Lower lobe of right lung (tissue), 2 donors: ENCODE results near the gene SFXN3. TPM values are rescaled to one million over a fixed set of nuclear protein-coding genes. Genes with fewer than 3 reads are reported as not detected.

Experiments used
- ATAC-seq, 2 donors: fragments of 200-7000 bp; cut with Tn5 transposase; one replicate each; pipeline ENCODE4 v1.9.1; 2020 to 2022; ENCODE audit warnings: mild to moderate bottlenecking in 2 of 2, moderate library complexity in 2 of 2
- DNase-seq: peaks from one replicate; pipeline ENCODE4 v3.0.0-alpha.2; 2020
- H3K27ac ChIP-seq: fragments of 200-600 bp; one replicate; pipeline ENCODE4 v1.8.0; 2022
- H3K27me3 ChIP-seq: fragments of 200-600 bp; one replicate; pipeline ENCODE4 v1.8.0; 2022; ENCODE audit warnings: low read depth
- H3K36me3 ChIP-seq: fragments of 200-600 bp; one replicate; pipeline ENCODE4 v1.8.0; 2022; ENCODE audit warnings: mild to moderate bottlenecking
- H3K4me1 ChIP-seq: fragments of 200-600 bp; one replicate; pipeline ENCODE4 v1.8.0; 2022
- H3K4me3 ChIP-seq: fragments of 200-600 bp; one replicate; pipeline ENCODE4 v1.8.0; 2022; ENCODE audit warnings: mild to moderate bottlenecking
- H3K9me3 ChIP-seq: fragments of 200-600 bp; one replicate; pipeline ENCODE4 v1.8.0; 2022
- intact Hi-C: fragments of 100-400 bp; cut with DNase I; formaldehyde crosslinking; loops from one replicate; pipeline ENCODE4 v1.11.0; 2022
- total RNA-seq: library from RNA; stranded (reverse); fragmentation: NEBNext Ultra II Directional; extraction: Animal tissue kit (Norgen Biotek cat#: 25700); gene quantifications from one replicate; pipeline ENCODE4 v1.2.1, GENCODE V29; 2021
- TF ChIP-seq, protein P1 (sequence below): fragments of 200-600 bp; IDR thresholded peaks from one replicate; pipeline ENCODE4 v1.8.0; 2022; ENCODE audit warnings: antibody characterized with exemption, mild to moderate bottlenecking
- donor health status: DM: no; HTN: yes; CAD: no; lungs with severe emphysema.

The SFXN3 gene
- total RNA-seq, 1 donor from 2014 or later: 57.8 TPM

DNA sequence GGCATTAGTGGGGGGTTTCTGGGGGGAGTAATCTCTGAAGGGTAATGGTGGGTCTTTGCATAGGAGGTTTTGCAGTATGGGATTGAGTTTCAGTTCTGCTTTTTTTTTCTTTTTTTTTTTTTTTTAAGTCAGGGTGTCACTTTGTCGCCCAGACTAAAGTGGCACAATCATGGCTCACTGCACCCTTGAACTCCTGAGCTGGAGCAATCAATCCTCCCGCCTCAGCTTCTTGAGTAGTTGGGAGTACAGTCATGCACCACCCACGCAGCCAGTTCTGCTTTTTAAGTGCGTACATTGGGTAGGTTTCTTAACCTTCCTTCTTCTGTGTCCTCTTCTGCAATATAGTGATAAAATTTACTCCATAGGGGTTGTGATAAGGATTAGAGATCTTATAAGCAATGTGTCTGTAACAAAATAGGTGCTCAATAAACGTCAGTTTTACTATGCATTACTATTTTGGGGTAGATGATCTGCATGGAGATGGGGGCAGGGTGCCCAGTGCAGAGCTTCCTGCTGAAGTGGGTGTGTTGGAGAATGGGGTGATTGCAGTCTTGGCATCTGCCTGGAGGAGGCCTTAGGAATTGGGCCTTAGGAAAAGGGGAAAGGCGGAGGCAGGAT lies 40.3 kb downstream of the SFXN3 start:
- intact Hi-C loops: no loop called here
- no peaks in the 10 kb centered on the region for H3K36me3 ChIP-seq
- TF ChIP-seq, protein P1, sequence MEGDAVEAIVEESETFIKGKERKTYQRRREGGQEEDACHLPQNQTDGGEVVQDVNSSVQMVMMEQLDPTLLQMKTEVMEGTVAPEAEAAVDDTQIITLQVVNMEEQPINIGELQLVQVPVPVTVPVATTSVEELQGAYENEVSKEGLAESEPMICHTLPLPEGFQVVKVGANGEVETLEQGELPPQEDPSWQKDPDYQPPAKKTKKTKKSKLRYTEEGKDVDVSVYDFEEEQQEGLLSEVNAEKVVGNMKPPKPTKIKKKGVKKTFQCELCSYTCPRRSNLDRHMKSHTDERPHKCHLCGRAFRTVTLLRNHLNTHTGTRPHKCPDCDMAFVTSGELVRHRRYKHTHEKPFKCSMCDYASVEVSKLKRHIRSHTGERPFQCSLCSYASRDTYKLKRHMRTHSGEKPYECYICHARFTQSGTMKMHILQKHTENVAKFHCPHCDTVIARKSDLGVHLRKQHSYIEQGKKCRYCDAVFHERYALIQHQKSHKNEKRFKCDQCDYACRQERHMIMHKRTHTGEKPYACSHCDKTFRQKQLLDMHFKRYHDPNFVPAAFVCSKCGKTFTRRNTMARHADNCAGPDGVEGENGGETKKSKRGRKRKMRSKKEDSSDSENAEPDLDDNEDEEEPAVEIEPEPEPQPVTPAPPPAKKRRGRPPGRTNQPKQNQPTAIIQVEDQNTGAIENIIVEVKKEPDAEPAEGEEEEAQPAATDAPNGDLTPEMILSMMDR: no peak
- H3K4me3 ChIP-seq: no peak overlapping the region
- ATAC-seq: peak; percentile 32 to 66
- H3K27ac ChIP-seq: peak overlapping the region; percentile 58
- H3K4me1 ChIP-seq: peaks cover 30% of the 10 kb centered on the region
- peak; percentile 90 for DNase-seq
- no peaks in the 10 kb centered on the region for H3K9me3 ChIP-seq
- H3K27me3 ChIP-seq: peaks cover 52% of the 10 kb centered on the region

DNA sequence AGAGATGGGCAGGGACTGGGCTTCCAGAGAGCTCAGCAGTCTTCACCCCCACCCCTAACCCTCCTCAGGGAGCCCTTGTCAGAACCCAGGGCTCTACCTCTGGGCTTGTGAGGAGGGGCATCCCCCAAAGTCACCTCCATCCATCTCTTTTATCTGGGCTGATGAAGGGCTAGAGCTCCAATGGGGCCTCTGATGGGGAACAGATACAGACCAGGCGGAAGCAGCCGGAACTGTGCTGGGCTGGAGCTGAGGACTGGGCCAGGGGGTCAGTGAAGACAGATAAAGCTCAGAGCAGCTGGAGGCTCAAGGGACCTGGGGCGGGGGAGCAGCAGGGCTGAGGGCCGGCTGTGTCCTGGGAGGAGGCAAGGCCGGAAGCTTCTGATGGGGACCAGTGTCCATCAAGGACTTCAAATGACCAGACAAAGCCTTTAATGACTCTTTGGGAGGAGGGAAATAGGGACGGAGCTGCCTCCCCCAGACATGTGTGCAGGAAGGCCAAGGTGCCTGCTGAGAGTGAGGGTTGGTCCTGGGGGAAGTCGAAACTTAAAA lies 40.9 kb downstream of the SFXN3 start:
- Histone ChIP-seq H3K9me3 (no peaks in the 10 kb centered on the region), H3K4me3 (no peak overlapping the region), H3K36me3 (no peaks in the 10 kb centered on the region), H3K27ac (peak overlapping the region; percentile 38), H3K4me1 (peaks cover 25% of the 10 kb centered on the region), H3K27me3 (peaks cover 55% of the 10 kb centered on the region)
- intact Hi-C loops: no loop called here
- ATAC-seq: no peak
- no peak for DNase-seq
- TF ChIP-seq, protein P1: no peak

DNA sequence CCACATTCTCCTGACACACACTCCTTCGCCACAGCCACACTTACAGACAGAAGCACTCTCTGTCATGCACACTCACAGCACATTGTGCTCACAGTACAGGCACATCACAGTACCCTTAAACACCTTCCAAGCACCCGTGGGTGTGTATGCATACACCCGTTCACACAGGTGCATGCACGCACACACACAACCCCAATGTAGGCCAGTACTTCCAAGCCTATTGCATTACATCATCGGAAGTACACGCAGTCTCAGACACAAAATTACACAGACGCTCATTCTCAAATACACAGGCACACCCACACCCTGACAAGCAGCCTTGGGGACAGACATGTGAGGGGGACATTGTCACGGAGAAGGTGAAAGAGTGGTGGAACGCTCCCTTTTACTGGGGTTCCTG lies 41.9 kb downstream of the SFXN3 start:
- no peak for ATAC-seq
- intact Hi-C loops: no loop called here
- no peak for DNase-seq

DNA sequence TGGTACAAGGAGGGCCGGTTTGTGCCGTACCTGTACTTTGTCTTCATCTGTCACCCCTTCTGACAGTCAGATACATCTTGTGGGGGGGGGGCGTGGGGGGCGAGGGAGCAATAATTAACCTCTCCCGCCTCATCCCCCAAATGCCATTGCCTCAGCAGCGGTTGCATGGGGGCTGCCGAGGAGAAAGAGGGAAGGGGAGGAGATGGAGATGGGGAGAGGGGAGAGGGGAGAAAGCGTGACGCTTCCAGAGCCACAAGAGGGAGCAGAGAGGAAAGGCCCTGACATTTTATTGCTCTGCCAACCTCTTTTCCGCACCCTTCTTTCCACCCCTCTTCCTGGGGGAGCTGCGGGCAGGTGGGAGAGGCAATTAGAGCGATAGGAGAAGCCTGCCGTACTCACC lies 42.6 kb downstream of the SFXN3 start:
- Histone ChIP-seq H3K4me1 (peaks cover 15% of the 10 kb centered on the region), H3K36me3 (no peaks in the 10 kb centered on the region), H3K27me3 (peaks cover 57% of the 10 kb centered on the region), H3K4me3 (no peak overlapping the region), H3K27ac (no peak overlapping the region), H3K9me3 (no peaks in the 10 kb centered on the region)
- ATAC-seq (no peak), DNase-seq (no peak)
- intact Hi-C loops: no loop called here
- TF ChIP-seq, protein P1: no peak

More for the DNA sequence above, 41.9 kb downstream of the SFXN3 start:
- TF ChIP-seq, protein P1: no peak
- H3K4me3 ChIP-seq: no peak overlapping the region
- peaks cover 51% of the 10 kb centered on the region for H3K27me3 ChIP-seq
- no peaks in the 10 kb centered on the region for H3K9me3 ChIP-seq
- H3K4me1 ChIP-seq: peaks cover 15% of the 10 kb centered on the region
- no peaks in the 10 kb centered on the region for H3K36me3 ChIP-seq
- H3K27ac ChIP-seq: no peak overlapping the region

DNA sequence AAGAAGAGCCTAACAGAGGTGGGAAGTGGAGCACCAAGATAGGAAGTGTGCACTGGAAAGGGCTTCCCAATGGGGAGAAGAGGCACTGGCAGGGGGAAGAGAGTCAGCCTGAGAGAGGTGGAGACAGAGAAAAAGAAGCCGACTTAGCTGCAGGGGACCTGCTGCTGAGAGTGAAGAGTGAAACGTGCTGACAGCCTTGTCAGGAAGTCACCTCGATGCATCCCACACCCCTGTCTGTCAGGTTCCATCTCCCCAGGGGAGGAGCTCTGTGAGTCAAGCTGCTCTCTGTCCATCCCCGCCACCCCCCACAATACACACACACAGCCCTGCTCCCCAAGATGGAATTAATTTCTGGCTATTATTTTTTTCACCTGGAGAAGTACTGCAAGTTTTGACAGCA lies 44.7 kb downstream of the SFXN3 start:
- peaks cover 15% of the 10 kb centered on the region for H3K4me1 ChIP-seq
- TF ChIP-seq, protein P1: no peak
- no peak for DNase-seq
- no peak overlapping the region for H3K27ac ChIP-seq
- peaks cover 73% of the 10 kb centered on the region for H3K27me3 ChIP-seq
- no peaks in the 10 kb centered on the region for H3K36me3 ChIP-seq
- intact Hi-C loops: no loop called here
- no peaks in the 10 kb centered on the region for H3K9me3 ChIP-seq
- ATAC-seq: no peak
- H3K4me3 ChIP-seq: no peak overlapping the region
